ENCODE measurements around the gene NPR3.

DNA sequence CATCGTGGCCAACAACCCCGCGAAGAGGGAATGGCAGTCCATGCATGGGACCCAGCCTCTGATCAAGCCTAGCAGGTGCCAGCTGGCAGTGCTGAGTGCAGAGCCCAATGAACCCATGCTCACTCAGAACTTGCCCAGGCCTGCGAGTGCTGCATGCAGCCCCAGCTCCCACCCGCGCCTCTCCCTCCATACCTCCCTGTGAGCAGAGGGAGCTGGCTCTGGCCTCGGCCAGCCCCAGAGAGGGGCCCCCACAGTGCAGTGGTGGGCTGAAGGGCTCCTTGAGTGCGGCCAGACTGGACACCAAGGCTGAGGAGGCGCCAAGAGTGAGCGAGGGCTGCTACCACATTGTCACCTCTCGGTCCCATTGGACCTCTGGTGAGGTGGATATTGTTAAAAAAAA lies 32.6 kb upstream of the NPR3 start:
- TF ChIP-seq, protein P1, sequence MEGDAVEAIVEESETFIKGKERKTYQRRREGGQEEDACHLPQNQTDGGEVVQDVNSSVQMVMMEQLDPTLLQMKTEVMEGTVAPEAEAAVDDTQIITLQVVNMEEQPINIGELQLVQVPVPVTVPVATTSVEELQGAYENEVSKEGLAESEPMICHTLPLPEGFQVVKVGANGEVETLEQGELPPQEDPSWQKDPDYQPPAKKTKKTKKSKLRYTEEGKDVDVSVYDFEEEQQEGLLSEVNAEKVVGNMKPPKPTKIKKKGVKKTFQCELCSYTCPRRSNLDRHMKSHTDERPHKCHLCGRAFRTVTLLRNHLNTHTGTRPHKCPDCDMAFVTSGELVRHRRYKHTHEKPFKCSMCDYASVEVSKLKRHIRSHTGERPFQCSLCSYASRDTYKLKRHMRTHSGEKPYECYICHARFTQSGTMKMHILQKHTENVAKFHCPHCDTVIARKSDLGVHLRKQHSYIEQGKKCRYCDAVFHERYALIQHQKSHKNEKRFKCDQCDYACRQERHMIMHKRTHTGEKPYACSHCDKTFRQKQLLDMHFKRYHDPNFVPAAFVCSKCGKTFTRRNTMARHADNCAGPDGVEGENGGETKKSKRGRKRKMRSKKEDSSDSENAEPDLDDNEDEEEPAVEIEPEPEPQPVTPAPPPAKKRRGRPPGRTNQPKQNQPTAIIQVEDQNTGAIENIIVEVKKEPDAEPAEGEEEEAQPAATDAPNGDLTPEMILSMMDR (optimal IDR thresholded peaks at IDR 0.05 in 1 of 3, IDR thresholded peaks at IDR 0.05 in 1 of 3, conservative IDR thresholded peaks at IDR 0.05 in 1 of 3; ENCODE audit: extremely low read depth in 1 of 3, insufficient read depth in 2 of 3, low read length in 3 of 3): no peak
- no peak for TF ChIP-seq EZH2 (IDR thresholded peaks at IDR 0.05; ENCODE audit: low read length)

Data from keratinocyte (primary cell).